HG03039 (cell line): Measurements from ENCODE around the gene KRT13.

ENCODE experiments used
- ATAC-seq: cut with Tn5 transposase; IDR thresholded peaks from one replicate; pipeline ENCODE4 v1.9.1; 2021; ENCODE audit warnings: mild to moderate bottlenecking, moderate library complexity; ENCODE audit not compliant: unreplicated experiment

Gene KRT13

GRCh38 chr17:41537990-41538389, 32.6 kb upstream of the KRT13 start:
- ATAC-seq = no peak

DNA sequence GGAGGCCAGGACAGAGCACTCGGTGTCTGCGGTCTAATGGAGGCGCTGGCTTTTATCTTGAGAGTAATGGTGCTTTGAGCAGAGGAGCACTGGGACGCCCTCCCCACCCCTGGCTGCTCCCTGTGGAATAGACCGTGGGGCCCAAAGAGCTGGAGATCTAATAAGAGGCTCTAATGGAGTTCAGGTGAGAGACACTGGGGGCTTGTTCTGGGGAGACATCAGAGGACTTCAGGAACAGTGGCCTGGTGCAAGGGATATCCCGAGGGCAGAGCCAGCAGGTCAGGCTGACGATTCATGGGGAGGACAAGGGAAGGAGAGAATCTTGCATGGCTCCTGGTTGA, 32.2 kb upstream of the KRT13 start:
- ATAC-seq = no peak

- no peak for ATAC-seq
These were observed 31.6 kb upstream of the KRT13 start for GRCh38 chr17:41536741-41537613.

DNA sequence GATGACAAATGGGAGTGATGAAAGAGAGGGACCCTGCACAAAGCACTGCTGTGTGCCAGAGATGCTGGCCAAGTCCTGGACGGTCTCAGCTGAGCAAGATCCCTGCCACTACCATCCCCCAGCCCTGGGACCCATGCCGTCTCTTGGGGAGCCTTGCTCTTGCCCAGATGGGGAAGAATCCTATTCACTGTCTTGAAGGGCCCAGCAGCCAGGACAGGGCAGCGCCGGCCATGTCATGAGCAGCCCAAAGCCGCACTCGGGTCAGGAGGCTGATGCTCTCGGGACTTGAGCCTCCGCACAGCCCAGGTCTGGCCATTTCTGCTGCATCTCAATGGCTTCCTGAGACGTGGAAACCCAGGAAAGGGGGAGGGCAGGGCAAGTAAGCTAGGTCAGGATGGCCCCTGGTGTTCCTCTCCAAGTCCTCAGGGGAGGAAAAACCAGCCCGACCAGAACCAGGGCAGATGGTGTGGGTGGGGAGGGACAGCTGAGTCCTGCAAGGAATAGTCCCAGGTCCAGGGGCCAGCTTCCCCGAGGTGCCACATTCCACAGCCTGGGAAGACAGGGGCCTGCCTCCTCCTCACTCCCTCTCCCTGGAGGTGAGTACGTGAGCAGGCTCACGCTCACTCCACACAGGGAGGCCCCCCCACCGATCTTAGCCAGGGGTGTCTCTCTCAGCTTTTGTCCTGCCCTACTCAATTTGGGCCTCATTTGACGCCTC, 30.5 kb upstream of the KRT13 start:
- ATAC-seq = no peak

DNA sequence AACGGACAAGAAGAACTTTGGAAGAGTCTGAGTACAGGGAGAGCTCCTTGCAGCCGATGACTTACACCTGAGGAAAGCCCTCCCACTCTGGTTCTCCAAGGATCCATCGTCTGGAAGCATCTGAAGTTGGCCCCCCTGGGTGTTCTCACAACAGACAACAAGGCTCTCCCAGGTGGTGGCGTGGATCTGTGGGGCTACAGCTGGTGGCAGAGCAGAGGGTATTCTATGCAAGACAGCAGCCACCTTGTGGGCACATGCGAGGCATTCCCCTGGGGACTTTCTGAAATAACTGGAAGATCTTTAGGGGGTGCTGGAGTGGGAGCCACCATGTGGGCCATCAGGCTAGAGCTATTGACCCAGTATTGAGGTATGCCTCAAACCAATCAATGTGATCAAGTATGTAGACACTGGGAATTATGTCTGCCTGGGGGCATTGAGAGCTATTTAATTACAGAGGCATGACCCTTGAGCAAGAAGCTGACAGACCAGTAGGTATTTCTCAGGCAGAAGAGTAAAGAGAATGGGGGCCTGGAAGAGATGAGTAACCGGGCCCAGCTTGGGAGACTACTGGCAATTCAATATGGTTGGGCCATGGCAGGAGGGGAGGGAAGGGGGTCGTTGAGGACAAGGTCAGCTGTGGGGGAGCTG, 29.6 kb upstream of the KRT13 start:
- no peak for ATAC-seq

GRCh38 chr17:41533613-41534012, 28.2 kb upstream of the KRT13 start:
- ATAC-seq = no peak

- ATAC-seq = no peak
These were observed 27.6 kb upstream of the KRT13 start for GRCh38 chr17:41532947-41533570.

DNA sequence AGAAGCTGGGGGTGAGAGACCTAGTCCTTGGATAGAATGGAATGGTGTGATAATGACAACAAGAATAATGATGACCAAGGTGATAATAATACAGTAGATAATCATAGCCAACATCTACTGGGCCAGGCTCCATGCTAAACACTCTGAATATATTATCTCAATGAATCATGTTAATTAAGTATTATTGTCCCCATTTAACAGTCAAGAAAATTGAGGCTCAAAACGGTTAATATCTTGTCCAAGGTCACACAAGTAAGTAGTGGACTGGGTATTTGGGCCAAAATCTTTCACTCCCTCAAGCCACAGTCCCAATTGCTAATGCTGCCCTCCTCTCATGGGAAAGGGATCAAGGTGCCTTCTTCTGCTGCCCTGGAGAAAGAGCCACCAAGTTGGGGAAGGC, 26.6 kb upstream of the KRT13 start:
- no peak for ATAC-seq

DNA sequence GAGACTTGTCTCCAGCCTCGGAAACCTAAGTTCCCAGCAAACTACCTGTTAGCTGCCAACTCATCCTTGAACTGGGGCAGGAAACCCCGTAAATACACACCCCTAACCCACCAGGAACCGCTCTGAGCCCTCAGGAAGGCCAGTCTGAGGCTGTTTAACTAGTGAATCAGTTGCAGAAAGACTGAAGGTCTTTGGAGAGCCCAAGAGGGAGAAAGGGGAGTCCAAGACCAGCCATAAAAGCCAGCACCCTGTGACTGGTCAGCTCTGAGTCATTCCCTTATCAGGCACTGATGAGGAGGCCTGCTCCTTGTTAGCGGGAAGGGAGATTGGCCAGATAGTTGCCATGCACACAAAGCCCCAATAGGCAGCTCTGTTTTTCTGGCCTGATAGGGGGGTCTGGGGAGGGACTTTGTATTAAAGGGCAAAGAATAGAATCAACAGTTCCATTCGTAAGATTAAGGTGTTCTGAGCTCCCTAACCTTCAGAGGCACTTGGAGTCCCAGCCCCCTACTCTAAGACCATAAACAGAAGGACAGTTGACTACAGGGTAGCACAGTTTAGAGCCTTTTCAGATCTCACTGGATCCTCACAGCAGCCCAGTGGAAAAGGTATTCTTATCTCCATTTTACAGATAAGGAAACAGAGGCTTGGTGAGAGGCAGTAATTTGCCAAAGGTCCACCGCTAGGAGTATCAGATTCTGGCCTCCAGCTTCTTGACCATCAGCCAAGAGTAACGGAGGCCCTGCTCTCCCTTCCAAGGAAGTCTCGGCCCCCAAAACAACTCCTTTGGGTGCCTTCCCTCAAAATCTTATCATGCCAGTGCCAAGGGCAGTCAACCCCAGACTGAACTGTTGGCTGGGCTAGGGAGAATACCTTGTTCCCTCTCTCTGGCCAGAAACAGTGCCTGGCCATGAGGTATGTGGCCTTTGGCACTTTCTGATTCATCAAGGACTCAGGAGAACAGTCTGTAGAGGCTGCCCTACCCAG, 24.9 kb upstream of the KRT13 start:
- no peak for ATAC-seq

GRCh38 chr17:41529491-41529915, 24.1 kb upstream of the KRT13 start:
- no peak for ATAC-seq

- ATAC-seq = no peak
These were observed 23.5 kb upstream of the KRT13 start for GRCh38 chr17:41528959-41529353.

GRCh38 chr17:41527063-41528023, 21.9 kb upstream of the KRT13 start:
- no peak for ATAC-seq

DNA sequence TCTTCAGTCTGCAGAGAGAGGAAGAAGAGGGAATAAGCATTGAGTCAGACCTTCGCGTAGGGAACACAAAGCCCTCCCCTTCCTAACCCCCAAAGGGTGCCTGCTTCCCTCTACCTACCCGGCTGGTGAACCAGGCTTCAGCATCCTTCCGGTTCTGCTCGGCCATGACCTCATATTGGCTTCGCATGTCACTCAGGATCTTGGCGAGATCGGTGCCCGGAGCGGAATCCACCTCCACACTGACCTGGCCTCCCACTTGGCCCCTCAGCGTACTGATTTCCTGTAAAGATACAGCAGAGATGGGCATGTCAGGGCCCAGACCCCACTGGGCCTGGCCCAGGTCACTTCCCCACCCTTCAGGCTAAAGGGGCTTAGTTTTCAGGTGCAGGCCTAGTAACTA, 18.8 kb upstream of the KRT13 start:
- no peak for ATAC-seq

GRCh38 chr17:41523787-41524186, 18.4 kb upstream of the KRT13 start:
- no peak for ATAC-seq

DNA sequence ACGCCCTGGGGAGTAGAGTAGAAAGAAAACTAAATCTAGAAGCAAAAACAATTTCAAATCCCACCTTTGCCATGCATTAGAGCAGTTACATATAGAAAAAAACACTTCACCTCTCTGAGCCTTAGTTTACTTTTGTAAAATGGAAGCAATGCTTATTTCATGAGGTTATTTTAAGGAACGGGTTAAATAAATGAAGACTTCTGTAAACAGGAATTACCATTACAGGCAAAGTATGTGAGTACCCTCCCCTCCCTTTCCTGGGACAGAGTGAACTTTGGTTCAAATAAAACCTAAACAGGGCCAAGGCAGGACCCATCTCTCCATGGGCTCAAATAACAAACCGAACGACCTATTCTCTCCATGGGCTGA, 17.8 kb upstream of the KRT13 start:
- ATAC-seq = no peak

- ATAC-seq = no peak
These were observed 17.2 kb upstream of the KRT13 start for GRCh38 chr17:41522301-41523224.

GRCh38 chr17:41521574-41522261, 16.3 kb upstream of the KRT13 start:
- no peak for ATAC-seq
